Measurements from ENCODE around the gene LRRC71.

DNA sequence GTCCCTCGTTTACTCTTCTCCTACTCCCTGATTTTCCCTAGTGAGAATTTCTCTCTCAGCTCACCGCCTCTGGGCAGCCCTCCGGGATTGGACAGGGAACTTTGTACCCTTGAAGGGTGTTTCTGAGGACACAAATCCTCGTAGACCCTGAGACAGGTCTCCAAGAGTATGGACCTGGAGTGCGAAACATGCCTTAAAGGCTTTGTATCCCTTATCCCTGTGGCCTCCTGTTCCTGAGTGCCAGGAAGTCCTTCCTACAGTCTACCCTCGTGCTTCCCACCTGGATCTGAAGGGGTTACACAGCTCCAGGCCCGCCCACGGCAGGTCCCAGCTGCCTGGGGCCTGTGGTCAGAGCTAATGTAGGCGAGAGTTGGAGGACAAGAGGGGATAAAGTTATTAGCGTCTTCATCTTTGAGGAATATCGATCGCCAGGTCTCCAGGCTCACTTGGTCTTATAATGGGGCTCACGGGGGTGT, 34.5 kb upstream of the LRRC71 start:
- TF ChIP-seq CBFB (CRISPR knock-in tag; IDR thresholded peaks at IDR 0.05; ENCODE audit: low read depth) (no peak), CREB1 (CRISPR knock-in tag; IDR thresholded peaks at IDR 0.05) (no peak), ZNF121 (CRISPR knock-in tag; IDR thresholded peaks at IDR 0.05) (no peak), MXD4 (CRISPR knock-in tag; IDR thresholded peaks at IDR 0.05; ENCODE audit: borderline replicate concordance) (no peak), NR3C1 (CRISPR knock-in tag; conservative IDR thresholded peaks at IDR 0.05; ENCODE audit: low read depth) (no peak)
- TF ChIP-seq, protein P1, sequence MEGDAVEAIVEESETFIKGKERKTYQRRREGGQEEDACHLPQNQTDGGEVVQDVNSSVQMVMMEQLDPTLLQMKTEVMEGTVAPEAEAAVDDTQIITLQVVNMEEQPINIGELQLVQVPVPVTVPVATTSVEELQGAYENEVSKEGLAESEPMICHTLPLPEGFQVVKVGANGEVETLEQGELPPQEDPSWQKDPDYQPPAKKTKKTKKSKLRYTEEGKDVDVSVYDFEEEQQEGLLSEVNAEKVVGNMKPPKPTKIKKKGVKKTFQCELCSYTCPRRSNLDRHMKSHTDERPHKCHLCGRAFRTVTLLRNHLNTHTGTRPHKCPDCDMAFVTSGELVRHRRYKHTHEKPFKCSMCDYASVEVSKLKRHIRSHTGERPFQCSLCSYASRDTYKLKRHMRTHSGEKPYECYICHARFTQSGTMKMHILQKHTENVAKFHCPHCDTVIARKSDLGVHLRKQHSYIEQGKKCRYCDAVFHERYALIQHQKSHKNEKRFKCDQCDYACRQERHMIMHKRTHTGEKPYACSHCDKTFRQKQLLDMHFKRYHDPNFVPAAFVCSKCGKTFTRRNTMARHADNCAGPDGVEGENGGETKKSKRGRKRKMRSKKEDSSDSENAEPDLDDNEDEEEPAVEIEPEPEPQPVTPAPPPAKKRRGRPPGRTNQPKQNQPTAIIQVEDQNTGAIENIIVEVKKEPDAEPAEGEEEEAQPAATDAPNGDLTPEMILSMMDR (IDR thresholded peaks at IDR 0.05): no peak
- TF ChIP-seq, protein P2, sequence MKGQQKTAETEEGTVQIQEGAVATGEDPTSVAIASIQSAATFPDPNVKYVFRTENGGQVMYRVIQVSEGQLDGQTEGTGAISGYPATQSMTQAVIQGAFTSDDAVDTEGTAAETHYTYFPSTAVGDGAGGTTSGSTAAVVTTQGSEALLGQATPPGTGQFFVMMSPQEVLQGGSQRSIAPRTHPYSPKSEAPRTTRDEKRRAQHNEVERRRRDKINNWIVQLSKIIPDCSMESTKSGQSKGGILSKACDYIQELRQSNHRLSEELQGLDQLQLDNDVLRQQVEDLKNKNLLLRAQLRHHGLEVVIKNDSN (CRISPR knock-in tag; IDR thresholded peaks at IDR 0.05): no peak
- TF ChIP-seq, protein P3, sequence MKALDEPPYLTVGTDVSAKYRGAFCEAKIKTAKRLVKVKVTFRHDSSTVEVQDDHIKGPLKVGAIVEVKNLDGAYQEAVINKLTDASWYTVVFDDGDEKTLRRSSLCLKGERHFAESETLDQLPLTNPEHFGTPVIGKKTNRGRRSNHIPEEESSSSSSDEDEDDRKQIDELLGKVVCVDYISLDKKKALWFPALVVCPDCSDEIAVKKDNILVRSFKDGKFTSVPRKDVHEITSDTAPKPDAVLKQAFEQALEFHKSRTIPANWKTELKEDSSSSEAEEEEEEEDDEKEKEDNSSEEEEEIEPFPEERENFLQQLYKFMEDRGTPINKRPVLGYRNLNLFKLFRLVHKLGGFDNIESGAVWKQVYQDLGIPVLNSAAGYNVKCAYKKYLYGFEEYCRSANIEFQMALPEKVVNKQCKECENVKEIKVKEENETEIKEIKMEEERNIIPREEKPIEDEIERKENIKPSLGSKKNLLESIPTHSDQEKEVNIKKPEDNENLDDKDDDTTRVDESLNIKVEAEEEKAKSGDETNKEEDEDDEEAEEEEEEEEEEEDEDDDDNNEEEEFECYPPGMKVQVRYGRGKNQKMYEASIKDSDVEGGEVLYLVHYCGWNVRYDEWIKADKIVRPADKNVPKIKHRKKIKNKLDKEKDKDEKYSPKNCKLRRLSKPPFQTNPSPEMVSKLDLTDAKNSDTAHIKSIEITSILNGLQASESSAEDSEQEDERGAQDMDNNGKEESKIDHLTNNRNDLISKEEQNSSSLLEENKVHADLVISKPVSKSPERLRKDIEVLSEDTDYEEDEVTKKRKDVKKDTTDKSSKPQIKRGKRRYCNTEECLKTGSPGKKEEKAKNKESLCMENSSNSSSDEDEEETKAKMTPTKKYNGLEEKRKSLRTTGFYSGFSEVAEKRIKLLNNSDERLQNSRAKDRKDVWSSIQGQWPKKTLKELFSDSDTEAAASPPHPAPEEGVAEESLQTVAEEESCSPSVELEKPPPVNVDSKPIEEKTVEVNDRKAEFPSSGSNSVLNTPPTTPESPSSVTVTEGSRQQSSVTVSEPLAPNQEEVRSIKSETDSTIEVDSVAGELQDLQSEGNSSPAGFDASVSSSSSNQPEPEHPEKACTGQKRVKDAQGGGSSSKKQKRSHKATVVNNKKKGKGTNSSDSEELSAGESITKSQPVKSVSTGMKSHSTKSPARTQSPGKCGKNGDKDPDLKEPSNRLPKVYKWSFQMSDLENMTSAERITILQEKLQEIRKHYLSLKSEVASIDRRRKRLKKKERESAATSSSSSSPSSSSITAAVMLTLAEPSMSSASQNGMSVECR (CRISPR knock-in tag; IDR thresholded peaks at IDR 0.05; ENCODE audit: borderline replicate concordance): no peak
- TF ChIP-seq, protein P4, sequence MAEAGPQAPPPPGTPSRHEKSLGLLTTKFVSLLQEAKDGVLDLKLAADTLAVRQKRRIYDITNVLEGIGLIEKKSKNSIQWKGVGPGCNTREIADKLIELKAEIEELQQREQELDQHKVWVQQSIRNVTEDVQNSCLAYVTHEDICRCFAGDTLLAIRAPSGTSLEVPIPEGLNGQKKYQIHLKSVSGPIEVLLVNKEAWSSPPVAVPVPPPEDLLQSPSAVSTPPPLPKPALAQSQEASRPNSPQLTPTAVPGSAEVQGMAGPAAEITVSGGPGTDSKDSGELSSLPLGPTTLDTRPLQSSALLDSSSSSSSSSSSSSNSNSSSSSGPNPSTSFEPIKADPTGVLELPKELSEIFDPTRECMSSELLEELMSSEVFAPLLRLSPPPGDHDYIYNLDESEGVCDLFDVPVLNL (CRISPR knock-in tag; IDR thresholded peaks at IDR 0.05; ENCODE audit: borderline replicate concordance, low read depth): no peak
- TF ChIP-seq, protein P5, sequence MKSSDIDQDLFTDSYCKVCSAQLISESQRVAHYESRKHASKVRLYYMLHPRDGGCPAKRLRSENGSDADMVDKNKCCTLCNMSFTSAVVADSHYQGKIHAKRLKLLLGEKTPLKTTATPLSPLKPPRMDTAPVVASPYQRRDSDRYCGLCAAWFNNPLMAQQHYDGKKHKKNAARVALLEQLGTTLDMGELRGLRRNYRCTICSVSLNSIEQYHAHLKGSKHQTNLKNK (CRISPR knock-in tag; IDR thresholded peaks at IDR 0.05): no peak
- TF ChIP-seq, protein P6, sequence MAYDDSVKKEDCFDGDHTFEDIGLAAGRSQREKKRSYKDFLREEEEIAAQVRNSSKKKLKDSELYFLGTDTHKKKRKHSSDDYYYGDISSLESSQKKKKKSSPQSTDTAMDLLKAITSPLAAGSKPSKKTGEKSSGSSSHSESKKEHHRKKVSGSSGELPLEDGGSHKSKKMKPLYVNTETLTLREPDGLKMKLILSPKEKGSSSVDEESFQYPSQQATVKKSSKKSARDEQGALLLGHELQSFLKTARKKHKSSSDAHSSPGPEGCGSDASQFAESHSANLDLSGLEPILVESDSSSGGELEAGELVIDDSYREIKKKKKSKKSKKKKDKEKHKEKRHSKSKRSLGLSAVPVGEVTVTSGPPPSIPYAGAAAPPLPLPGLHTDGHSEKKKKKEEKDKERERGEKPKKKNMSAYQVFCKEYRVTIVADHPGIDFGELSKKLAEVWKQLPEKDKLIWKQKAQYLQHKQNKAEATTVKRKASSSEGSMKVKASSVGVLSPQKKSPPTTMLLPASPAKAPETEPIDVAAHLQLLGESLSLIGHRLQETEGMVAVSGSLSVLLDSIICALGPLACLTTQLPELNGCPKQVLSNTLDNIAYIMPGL (CRISPR knock-in tag; IDR thresholded peaks at IDR 0.05): no peak
- TF ChIP-seq, protein P7, sequence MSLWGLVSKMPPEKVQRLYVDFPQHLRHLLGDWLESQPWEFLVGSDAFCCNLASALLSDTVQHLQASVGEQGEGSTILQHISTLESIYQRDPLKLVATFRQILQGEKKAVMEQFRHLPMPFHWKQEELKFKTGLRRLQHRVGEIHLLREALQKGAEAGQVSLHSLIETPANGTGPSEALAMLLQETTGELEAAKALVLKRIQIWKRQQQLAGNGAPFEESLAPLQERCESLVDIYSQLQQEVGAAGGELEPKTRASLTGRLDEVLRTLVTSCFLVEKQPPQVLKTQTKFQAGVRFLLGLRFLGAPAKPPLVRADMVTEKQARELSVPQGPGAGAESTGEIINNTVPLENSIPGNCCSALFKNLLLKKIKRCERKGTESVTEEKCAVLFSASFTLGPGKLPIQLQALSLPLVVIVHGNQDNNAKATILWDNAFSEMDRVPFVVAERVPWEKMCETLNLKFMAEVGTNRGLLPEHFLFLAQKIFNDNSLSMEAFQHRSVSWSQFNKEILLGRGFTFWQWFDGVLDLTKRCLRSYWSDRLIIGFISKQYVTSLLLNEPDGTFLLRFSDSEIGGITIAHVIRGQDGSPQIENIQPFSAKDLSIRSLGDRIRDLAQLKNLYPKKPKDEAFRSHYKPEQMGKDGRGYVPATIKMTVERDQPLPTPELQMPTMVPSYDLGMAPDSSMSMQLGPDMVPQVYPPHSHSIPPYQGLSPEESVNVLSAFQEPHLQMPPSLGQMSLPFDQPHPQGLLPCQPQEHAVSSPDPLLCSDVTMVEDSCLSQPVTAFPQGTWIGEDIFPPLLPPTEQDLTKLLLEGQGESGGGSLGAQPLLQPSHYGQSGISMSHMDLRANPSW (CRISPR knock-in tag; conservative IDR thresholded peaks at IDR 0.05; ENCODE audit: low read depth): no peak
- TF ChIP-seq, protein P8, sequence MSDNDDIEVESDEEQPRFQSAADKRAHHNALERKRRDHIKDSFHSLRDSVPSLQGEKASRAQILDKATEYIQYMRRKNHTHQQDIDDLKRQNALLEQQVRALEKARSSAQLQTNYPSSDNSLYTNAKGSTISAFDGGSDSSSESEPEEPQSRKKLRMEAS (CRISPR knock-in tag; IDR thresholded peaks at IDR 0.05): no peak
